Measurements from ENCODE around the gene F13B.

F13B gene

GRCh38 chr1:197021716-197022115 lies 45.3 kb downstream of the F13B start:
- TF ChIP-seq SIN3A (IDR thresholded peaks at IDR 0.05; ENCODE audit: borderline replicate concordance, insufficient read depth, low read length) (no peak), FOXP2 (optimal IDR thresholded peaks at IDR 0.05; ENCODE audit: borderline replicate concordance, extremely low read depth, extremely low read length, insufficient read depth) (no peak), REST (IDR thresholded peaks at IDR 0.05; ENCODE audit: insufficient read depth in 1 of 2, low read depth in 2 of 2, low read length in 2 of 2) (no peak), POLR2AphosphoS5 (IDR thresholded peaks at IDR 0.05; ENCODE audit: low read depth, low read length) (no peak), TAF1 (IDR thresholded peaks at IDR 0.05; ENCODE audit: borderline replicate concordance, insufficient read depth, low read length) (no peak)

- no peak for TF ChIP-seq TAF1 (IDR thresholded peaks at IDR 0.05; ENCODE audit: borderline replicate concordance, insufficient read depth, low read length)
- no peak for TF ChIP-seq SIN3A (IDR thresholded peaks at IDR 0.05; ENCODE audit: borderline replicate concordance, insufficient read depth, low read length)
- TF ChIP-seq FOXP2 (optimal IDR thresholded peaks at IDR 0.05; ENCODE audit: borderline replicate concordance, extremely low read depth, extremely low read length, insufficient read depth): no peak
- no peak for TF ChIP-seq REST (IDR thresholded peaks at IDR 0.05; ENCODE audit: insufficient read depth in 1 of 2, low read depth in 2 of 2, low read length in 2 of 2)
- TF ChIP-seq POLR2AphosphoS5 (IDR thresholded peaks at IDR 0.05; ENCODE audit: low read depth, low read length): no peak
Measured at GRCh38 chr1:197017558-197018146, 49.4 kb downstream of the F13B start.

- no peak for TF ChIP-seq FOXP2 (optimal IDR thresholded peaks at IDR 0.05; ENCODE audit: borderline replicate concordance, extremely low read depth, extremely low read length, insufficient read depth)
- TF ChIP-seq TAF1 (IDR thresholded peaks at IDR 0.05; ENCODE audit: borderline replicate concordance, insufficient read depth, low read length): no peak
- no peak for TF ChIP-seq REST (IDR thresholded peaks at IDR 0.05; ENCODE audit: insufficient read depth in 1 of 2, low read depth in 2 of 2, low read length in 2 of 2)
- TF ChIP-seq SIN3A (IDR thresholded peaks at IDR 0.05; ENCODE audit: borderline replicate concordance, insufficient read depth, low read length): no peak
- TF ChIP-seq POLR2AphosphoS5 (IDR thresholded peaks at IDR 0.05; ENCODE audit: low read depth, low read length): no peak
Measured at GRCh38 chr1:197016751-197017150, 50.3 kb downstream of the F13B start.

GRCh38 chr1:197013234-197013633 lies 53.8 kb downstream of the F13B start:
- no peak for TF ChIP-seq POLR2AphosphoS5 (IDR thresholded peaks at IDR 0.05; ENCODE audit: low read depth, low read length)
- no peak for TF ChIP-seq TAF1 (IDR thresholded peaks at IDR 0.05; ENCODE audit: borderline replicate concordance, insufficient read depth, low read length)
- TF ChIP-seq REST (IDR thresholded peaks at IDR 0.05; ENCODE audit: insufficient read depth in 1 of 2, low read depth in 2 of 2, low read length in 2 of 2): no peak
- no peak for TF ChIP-seq FOXP2 (optimal IDR thresholded peaks at IDR 0.05; ENCODE audit: borderline replicate concordance, extremely low read depth, extremely low read length, insufficient read depth)
- no peak for TF ChIP-seq SIN3A (IDR thresholded peaks at IDR 0.05; ENCODE audit: borderline replicate concordance, insufficient read depth, low read length)

Data from PFSK-1 (cell line).